NCI-H460 (cell line): ENCODE results near the gene MPZL1. TPM values are rescaled to one million over a fixed set of nuclear protein-coding genes. Genes with fewer than 3 reads are reported as not detected.

ENCODE experiments used
- DNase-seq: peaks from one replicate; pipeline ENCODE4 v3.0.0-alpha.2; 2016; ENCODE audit warnings: low read depth; ENCODE audit errors: extremely low read depth
- total RNA-seq: library from RNA; depleted of rRNA; stranded (reverse); fragments of >200 nt; shearing (Covaris generic); gene quantifications from 2 replicates; pipeline ENCODE4 v1.2.3, GENCODE V29; 2014

MPZL1 gene
- total RNA-seq, 1 experiment from 2014 or later: 106 TPM

GRCh38 chr1:167694691-167695090 is 27.1 kb upstream of the MPZL1 start:
- no peak for DNase-seq

GRCh38 chr1:167695147-167695546 is 26.6 kb upstream of the MPZL1 start:
- no peak for DNase-seq

GRCh38 chr1:167695756-167696561 is 25.8 kb upstream of the MPZL1 start:
- DNase-seq: no peak

- no peak for DNase-seq
These were observed 24.1 kb upstream of the MPZL1 start for GRCh38 chr1:167697667-167698141.

- DNase-seq: no peak
These were observed 23.5 kb upstream of the MPZL1 start for GRCh38 chr1:167698313-167698712.

GRCh38 chr1:167701510-167701909 is 20.3 kb upstream of the MPZL1 start:
- DNase-seq: no peak

GRCh38 chr1:167703557-167703956 is 18.2 kb upstream of the MPZL1 start:
- DNase-seq: no peak

GRCh38 chr1:167704715-167705114 is 17.1 kb upstream of the MPZL1 start:
- DNase-seq: no peak

GRCh38 chr1:167705250-167705649 is 16.5 kb upstream of the MPZL1 start:
- no peak for DNase-seq

GRCh38 chr1:167706363-167706762 is 15.4 kb upstream of the MPZL1 start:
- DNase-seq: no peak

- no peak for DNase-seq
These were observed 14.6 kb upstream of the MPZL1 start for GRCh38 chr1:167706931-167707877.

- DNase-seq: no peak
These were observed 13.8 kb upstream of the MPZL1 start for GRCh38 chr1:167707942-167708341.

GRCh38 chr1:167708940-167709389 is 12.8 kb upstream of the MPZL1 start:
- DNase-seq: no peak

GRCh38 chr1:167710836-167711235 is 10.9 kb upstream of the MPZL1 start:
- DNase-seq: no peak

GRCh38 chr1:167711797-167712196 is 10.0 kb upstream of the MPZL1 start:
- DNase-seq: no peak

GRCh38 chr1:167713330-167714081 is 8.3 kb upstream of the MPZL1 start:
- no peak for DNase-seq

GRCh38 chr1:167714098-167714438 is 7.7 kb upstream of the MPZL1 start:
- no peak for DNase-seq

GRCh38 chr1:167714439-167715156 is 7.2 kb upstream of the MPZL1 start:
- DNase-seq: peak; percentile 90

GRCh38 chr1:167715157-167715999 is 6.4 kb upstream of the MPZL1 start:
- peak; percentile 95 for DNase-seq
